DOHH2 (cell line): ENCODE measurements around the gene LHFPL4.

Source experiments
- CTCF ChIP-seq: fragments of 200-600 bp; sonication (generic); IDR thresholded peaks from one replicate; pipeline ENCODE4 v1.5.1; 2014; ENCODE audit warnings: antibody characterized with exemption, mild to moderate bottlenecking, low read depth, low read length; ENCODE audit not compliant: poor library complexity, severe bottlenecking
- EZH2phosphoT487 ChIP-seq: fragments of 200-600 bp; sonication (generic); IDR thresholded peaks from 2 replicates; pipeline ENCODE4 v1.6.1; 2017; ENCODE audit warnings: borderline replicate concordance, mild to moderate bottlenecking, antibody characterized with exemption, low read length, moderate library complexity, mixed read lengths

DNA sequence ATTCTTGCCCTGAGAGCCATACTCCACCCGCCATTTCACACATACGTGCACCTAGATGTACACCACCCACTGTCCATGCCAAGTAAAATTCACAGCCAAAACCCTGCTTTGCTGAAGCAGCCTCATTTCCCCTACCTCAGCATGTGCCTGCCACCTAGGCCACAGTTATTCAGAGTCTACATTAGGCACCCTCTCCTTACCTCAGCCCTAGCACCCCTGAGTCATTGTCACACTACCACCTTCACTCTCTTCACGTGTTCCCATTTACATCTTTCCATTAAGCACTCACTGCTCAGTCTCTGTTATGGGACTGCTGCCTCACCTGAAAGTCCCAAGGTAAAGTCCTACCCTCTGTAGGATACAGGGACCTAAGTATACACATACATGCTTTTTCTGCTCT lies 86.2 kb downstream of the LHFPL4 start:
- TF ChIP-seq CTCF (no peak), EZH2phosphoT487 (no peak)
